K562 (cell line): Measurements from ENCODE around the gene RMI1. TPM values are rescaled to one million over a fixed set of nuclear protein-coding genes. Genes with fewer than 3 reads are reported as not detected.

ENCODE experiments used
- ATAC-seq: fragments of 200-7000 bp; cut with Tn5 transposase; 3 replicates; pipeline ENCODE4 v1.9.1; 2020; ENCODE audit warnings: moderate library complexity
- BruUV-seq: library from RNA; stranded (reverse); fragments of 400-500 nt; replicated peaks from 2 replicates; lab custom pipeline; 2021; lab: Mats Ljungman, UMichigan
- CTCF ChIA-PET: fragments of 300-600 bp; formaldehyde crosslinking; extraction: SDS; loops from one replicate; lab custom pipeline; 2021; ENCODE audit warnings: low intra/inter-chr PET ratio; lab: Yijun Ruan, JAX
- POLR2A ChIA-PET: fragments of 300-600, 350-650 bp; sonication (Branson Sonifier 250); formaldehyde crosslinking; extraction: SDS; loops from one replicate; lab custom pipeline; 2021; ENCODE audit warnings: antibody characterized with exemption, inconsistent platforms; lab: Yijun Ruan, JAX
- DNase-seq, 4 experiments: peaks; one replicate each; pipeline versions ENCODE4 v3.0.0 to v3.0.0-alpha.2; 2011 to 2018; ENCODE audit warnings: low spot score in 3 of 4, mixed read lengths in 3 of 4; ENCODE audit errors: extremely low read depth in 1 of 4
- FAIRE-seq: peaks from 2 replicates; lab custom pipeline; 2011; peaks lifted over from hg19 to GRCh38; lab: Jason Lieb, UNC
- H2AFZ ChIP-seq: 2 replicates; pipeline ENCODE4 v1.6.0; 2011; ENCODE audit warnings: low read depth, low read length, control low read depth, inconsistent platforms
- H3K27ac ChIP-seq: fragments of 200-600 bp; 3 replicates; pipeline ENCODE4 v1.8.0; 2011; ENCODE audit warnings: low read depth, mild to moderate bottlenecking, control low read depth, inconsistent platforms, low read length, moderate library complexity, mixed read lengths; ENCODE audit errors: extremely low read depth
- H3K27me3 ChIP-seq, 2 experiments: fragments of 300-600 bp in 1 of 2; 2 replicates in 1 of 2; 3 replicates in 1 of 2; pipeline versions ENCODE4 v1.6.0 to v1.8.0; 2011; ENCODE audit warnings: inconsistent platforms in 2 of 2, low read length in 2 of 2, mild to moderate bottlenecking in 1 of 2, mixed read lengths in 1 of 2, moderate library complexity in 1 of 2; ENCODE audit not compliant: control insufficient read depth in 2 of 2, insufficient read depth in 2 of 2
- H3K36me3 ChIP-seq: fragments of 300-600 bp; 3 replicates; pipeline ENCODE4 v1.8.0; 2011; ENCODE audit warnings: mild to moderate bottlenecking, low read length, inconsistent platforms; ENCODE audit not compliant: control insufficient read depth, insufficient read depth
- H3K4me1 ChIP-seq, 2 experiments: fragments of 200-600 bp in 1 of 2; replicated peaks in 1 of 2; 2 replicates in 1 of 2; 3 replicates in 1 of 2; pipeline versions ENCODE4 v1.5.1 to v1.8.0; 2011; ENCODE audit warnings: inconsistent platforms in 2 of 2, low read length in 2 of 2, mild to moderate bottlenecking in 1 of 2, mixed read lengths in 1 of 2, moderate library complexity in 1 of 2; ENCODE audit not compliant: control insufficient read depth in 2 of 2, insufficient read depth in 2 of 2
- H3K4me2 ChIP-seq: 2 replicates; pipeline ENCODE4 v1.6.1; 2011; ENCODE audit warnings: low read length, control low read depth, inconsistent platforms, mixed read lengths; ENCODE audit not compliant: insufficient read depth
- H3K4me3 ChIP-seq: fragments of 200-600 bp; sonication (generic), shearing (Covaris generic); 2 replicates; pipeline ENCODE4 v1.5.1; 2016; ENCODE audit warnings: control low read depth, inconsistent platforms
- H3K79me2 ChIP-seq: fragments of 200-600 bp; 3 replicates; pipeline ENCODE4 v1.8.0; 2011; ENCODE audit warnings: low read length, inconsistent platforms; ENCODE audit not compliant: control insufficient read depth, insufficient read depth
- H3K9ac ChIP-seq, 2 experiments: 2 replicates each; pipeline versions ENCODE4 v1.6.0 to v1.6.1; 2011; ENCODE audit warnings: low read depth in 2 of 2, low read length in 2 of 2, control low read depth in 1 of 2, inconsistent platforms in 1 of 2, mild to moderate bottlenecking in 1 of 2, mixed read lengths in 1 of 2; ENCODE audit not compliant: insufficient read depth in 1 of 2
- H3K9me1 ChIP-seq: one replicate; pipeline ENCODE4 v1.6.0; 2011; ENCODE audit warnings: inconsistent platforms, mild to moderate bottlenecking, low read length, moderate library complexity; ENCODE audit not compliant: control insufficient read depth, insufficient read depth
- H3K9me3 ChIP-seq: replicated peaks from 2 replicates; pipeline ENCODE4 v1.5.1; 2011; ENCODE audit warnings: low read depth, low read length, inconsistent platforms; ENCODE audit not compliant: control insufficient read depth, insufficient read depth
- H4K20me1 ChIP-seq: replicated peaks from 2 replicates; pipeline ENCODE4 v1.6.1; 2011; ENCODE audit warnings: low read length, inconsistent platforms, mixed read lengths; ENCODE audit not compliant: control insufficient read depth, insufficient read depth
- CEBPB ChIP-seq: fragments of 450-650 bp; IDR thresholded peaks from 2 replicates; pipeline ENCODE4 v1.6.1; 2016; ENCODE audit warnings: missing genetic modification characterization, missing compliant biosample characterization
- CEBPG ChIP-seq, 3 experiments: fragments of 200-800 bp in 1 of 3; sonication (Bioruptor generic) in 1 of 3; sonication (generic) in 1 of 3; formaldehyde crosslinking in 1 of 3; IDR thresholded peaks in 2 of 3; conservative IDR thresholded peaks in 1 of 3; 2 replicates each; pipeline versions ENCODE4 v1.6.1 to v1.8.0; 2016 to 2022; ENCODE audit warnings: missing compliant biosample characterization in 2 of 3, missing genetic modification characterization in 2 of 3, mild to moderate bottlenecking in 1 of 3, missing genetic modification reagents in 1 of 3
- TEAD1 ChIP-seq, 2 experiments: fragments of 450-650 bp in 1 of 2; sonication (generic) in 1 of 2; formaldehyde crosslinking; IDR thresholded peaks; 2 replicates each; pipeline versions ENCODE4 v1.4.0 to v1.8.0; 2020 to 2022; ENCODE audit warnings: mild to moderate bottlenecking in 2 of 2, missing genetic modification reagents in 1 of 2
- in situ Hi-C: fragments of 300-500 bp; cut with MboI; formaldehyde crosslinking; loops from 4 replicates; pipeline ENCODE4 v1.15.0; 2018; ENCODE audit warnings: inconsistent platforms, mixed read lengths
- intact Hi-C: fragments of 100-400 bp; cut with micrococcal nuclease; formaldehyde crosslinking; loops from 2 replicates; pipeline ENCODE4 v1.14.2; 2022
- polyA plus RNA-seq, 8 experiments: library from polyadenylated mRNA; depleted of rRNA in 4 of 8; stranded (reverse) in 5 of 8; unstranded in 3 of 8; fragments of >200 nt; fragmentation: Nextera tagmentation in 2 of 8; fragmentation: Illumina TruSeq in 1 of 8; extraction: Ambion mirVana in 2 of 8; extraction: Trizol in 1 of 8; gene quantifications; 2 replicates each; pipeline versions ENCODE4 v1.2.1 to v1.2.3, GENCODE V29; 2011 to 2014; ENCODE audit warnings: inconsistent platforms in 1 of 8, missing spikeins in 1 of 8
- total RNA-seq, 7 experiments: library from RNA; depleted of rRNA in 6 of 7; stranded (reverse); fragments of >200 nt in 6 of 7; fragmentation: Illumina TruSeq in 2 of 7; extraction: Trizol in 2 of 7; gene quantifications; 2 replicates each; pipeline versions ENCODE4 v1.2.1 to v1.2.3, GENCODE V29; 2011 to 2021; ENCODE audit warnings: low replicate concordance in 1 of 7
- TF ChIP-seq, protein P1 (sequence below): fragments of 450-650 bp; conservative IDR thresholded peaks from 2 replicates; pipeline ENCODE4 v1.6.1; 2016; ENCODE audit warnings: missing genetic modification characterization, low read depth, mild to moderate bottlenecking, missing compliant biosample characterization, moderate library complexity

Gene RMI1
- total and polyA plus RNA-seq, 9 of the 15 experiments (the other 6 are each of a cell fraction or from before 2014, with no cell fraction given) = 3.0 to 17.4 (median 10.6) TPM

DNA sequence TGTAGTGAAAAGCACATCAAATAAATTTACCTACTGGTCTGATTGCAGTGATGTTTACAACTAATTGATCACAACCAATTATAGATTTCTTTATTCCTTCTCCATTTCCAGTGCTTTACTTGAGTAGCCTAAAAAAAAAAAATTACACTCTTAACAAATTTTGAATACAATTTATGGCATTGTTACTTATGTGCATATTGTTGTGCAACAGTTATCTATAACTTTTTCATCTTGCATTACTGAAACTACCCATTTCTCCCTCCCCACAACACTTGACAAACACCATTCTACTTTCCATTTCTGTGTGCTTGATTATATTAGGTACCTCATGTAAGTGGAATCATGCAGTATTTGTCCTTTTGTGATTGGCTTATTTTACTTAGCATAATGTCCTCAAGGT lies 12.3 kb downstream of the RMI1 start:
- TF ChIP-seq CEBPG (CRISPR knock-in tag; IDR thresholded peaks at IDR 0.05) (no peak), CEBPG (tag; conservative IDR thresholded peaks at IDR 0.05 in 1 of 2, IDR thresholded peaks at IDR 0.05 in 1 of 2) (peak in 1 of 2 experiments; percentile 57; a peak in 3 of 4 replicates), TEAD1 (CRISPR knock-in tag; IDR thresholded peaks at IDR 0.05) (no peak), CEBPB (tag) (peak; percentile 47)
- TF ChIP-seq, protein P1, sequence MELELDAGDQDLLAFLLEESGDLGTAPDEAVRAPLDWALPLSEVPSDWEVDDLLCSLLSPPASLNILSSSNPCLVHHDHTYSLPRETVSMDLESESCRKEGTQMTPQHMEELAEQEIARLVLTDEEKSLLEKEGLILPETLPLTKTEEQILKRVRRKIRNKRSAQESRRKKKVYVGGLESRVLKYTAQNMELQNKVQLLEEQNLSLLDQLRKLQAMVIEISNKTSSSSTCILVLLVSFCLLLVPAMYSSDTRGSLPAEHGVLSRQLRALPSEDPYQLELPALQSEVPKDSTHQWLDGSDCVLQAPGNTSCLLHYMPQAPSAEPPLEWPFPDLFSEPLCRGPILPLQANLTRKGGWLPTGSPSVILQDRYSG (tag) = no peak
- TF ChIP-seq, all 486 proteins: peak for 2
- Histone ChIP-seq H3K9me1 (no peaks in the 10 kb centered on the region), H3K27ac (no peak overlapping the region), H3K79me2 (peaks cover 46% of the 10 kb centered on the region), H3K36me3 (peaks cover 26% of the 10 kb centered on the region; the same call in 2 of the 3 replicates), H3K4me2 (no peak overlapping the region), H2AFZ (no peak overlapping the region), H3K4me1 (peaks cover 0 to 8% of the 10 kb centered on the region in 2 experiments; a peak in 3 of 5 replicates), H3K4me3 (no peak overlapping the region), H3K27me3 (no peaks in the 10 kb centered on the region), H3K9me3 (no peaks in the 10 kb centered on the region), H4K20me1 (no peaks in the 10 kb centered on the region), H3K9ac (no peak overlapping the region)
- POLR2A ChIA-PET = no interaction called here
- FAIRE-seq = no peak
- BruUV-seq = no TSS peak
- DNase-seq = no peak
- no peak for ATAC-seq
- in situ Hi-C loops = no loop called here
- intact Hi-C loops = no loop called here
- CTCF ChIA-PET = interaction anchor here (0.8 kb wide), 1 partner anchor 180 kb away, joined by 3 read pairs; no protein-coding TSS in a partner anchor
